ENCODE data around the gene AGBL4. TPM values are rescaled to one million over a fixed set of nuclear protein-coding genes. Genes with fewer than 3 reads are reported as not detected.

The AGBL4 gene
- total RNA-seq, 1 experiment from 2014 or later = not detected

- ATAC-seq (no peak), DNase-seq (ENCODE audit: low read depth, low spot score) (no peak)
- no peaks in the 10 kb centered on the region for H4K20me1 ChIP-seq (ENCODE audit: insufficient read depth)
- no peak overlapping the region for H3K9ac ChIP-seq (ENCODE audit: low read length)
- H3K27me3 ChIP-seq (ENCODE audit: insufficient read depth, low read length) = no peaks in the 10 kb centered on the region
- ChIA-PET POLR2A (no interaction called here), CTCF (no interaction called here), RAD21 (ENCODE audit: low non-redundant PET in 1 of 2, low total read pairs in 2 of 2, uncharacterized antibody in 2 of 2, unreplicated experiment in 2 of 2) (no interaction called here)
- no peak overlapping the region for H3K4me2 ChIP-seq (ENCODE audit: low read length)
- H3K9me2 ChIP-seq (ENCODE audit: insufficient read depth) = no peaks in the 10 kb centered on the region
- intact Hi-C loops (cut with micrococcal nuclease) = no loop called here
- H3K79me2 ChIP-seq (ENCODE audit: insufficient read depth, low read length) = no peaks in the 10 kb centered on the region
- no peak overlapping the region for H2AFZ ChIP-seq (ENCODE audit: low read depth, low read length, poor library complexity, severe bottlenecking)
- H3K4me3 ChIP-seq (replicated peaks in 1 of 2; ENCODE audit: low read depth in 1 of 2, low read length in 2 of 2) = no peak overlapping the region
- BruUV-seq (replicated peaks) = no TSS peak
- no peaks in the 10 kb centered on the region for H3K36me3 ChIP-seq (ENCODE audit: control insufficient read depth in 1 of 2, insufficient read depth in 2 of 2, low read length in 2 of 2)
- no peaks in the 10 kb centered on the region for H3K4me1 ChIP-seq (ENCODE audit: control insufficient read depth in 1 of 2, insufficient read depth in 2 of 2, low read length in 2 of 2)
- peaks cover 0 to 5% of the 10 kb centered on the region in 2 experiments; a peak in 2 of 4 replicates for H3K9me3 ChIP-seq (ENCODE audit: control insufficient read depth in 1 of 2, insufficient read depth in 1 of 2, low read depth in 1 of 2, low read length in 2 of 2)
- no peak for TF ChIP-seq CTCF (IDR thresholded peaks at IDR 0.05 in 2 of 3, conservative IDR thresholded peaks at IDR 0.05 in 1 of 3; ENCODE audit: borderline replicate concordance in 1 of 3, insufficient read depth in 1 of 3, low read depth in 2 of 3, low read length in 2 of 3)
- no peak for TF ChIP-seq POLR2A (IDR thresholded peaks at IDR 0.05; ENCODE audit: borderline replicate concordance, extremely low read depth, insufficient read depth, insufficient read length)
- no peak overlapping the region for H3K27ac ChIP-seq (ENCODE audit: low read depth, low read length)
Measured at GRCh38 chr1:49166031-49166430, 857.7 kb downstream of the AGBL4 start.

- H3K27me3 ChIP-seq (ENCODE audit: insufficient read depth, low read length) = no peaks in the 10 kb centered on the region
- intact Hi-C loops (cut with micrococcal nuclease) = no loop called here
- TF ChIP-seq ATF3 (IDR thresholded peaks at IDR 0.05) (no peak), RAD21 (IDR thresholded peaks at IDR 0.05; ENCODE audit: low read depth) (no peak), YY1 (IDR thresholded peaks at IDR 0.05; ENCODE audit: extremely low read depth, insufficient replicate concordance, low read depth, low read length) (no peak), ELF1 (IDR thresholded peaks at IDR 0.05; ENCODE audit: borderline replicate concordance, low read depth) (no peak), EZH2 (IDR thresholded peaks at IDR 0.05) (no peak), POLR2AphosphoS5 (IDR thresholded peaks at IDR 0.05; ENCODE audit: low read depth, low read length) (no peak), REST (IDR thresholded peaks at IDR 0.05; ENCODE audit: low read depth) (no peak)
- DNase-seq (ENCODE audit: low read depth, low spot score) = no peak
- H3K4me3 ChIP-seq (replicated peaks in 1 of 2; ENCODE audit: low read depth in 1 of 2, low read length in 2 of 2) = no peak overlapping the region
- no peaks in the 10 kb centered on the region for H3K36me3 ChIP-seq (ENCODE audit: control insufficient read depth in 1 of 2, insufficient read depth in 2 of 2, low read length in 2 of 2)
- no peak for ATAC-seq
- ChIA-PET POLR2A (no interaction called here), RAD21 (ENCODE audit: low non-redundant PET in 1 of 2, low total read pairs in 2 of 2, uncharacterized antibody in 2 of 2, unreplicated experiment in 2 of 2) (no interaction called here), CTCF (no interaction called here)
- no peaks in the 10 kb centered on the region for H4K20me1 ChIP-seq (ENCODE audit: insufficient read depth)
- no peak overlapping the region for H3K4me2 ChIP-seq (ENCODE audit: low read length)
- no TSS peak for BruUV-seq (replicated peaks)
- H3K9me2 ChIP-seq (ENCODE audit: insufficient read depth) = no peaks in the 10 kb centered on the region
- H3K9me3 ChIP-seq (ENCODE audit: control insufficient read depth in 1 of 2, insufficient read depth in 1 of 2, low read depth in 1 of 2, low read length in 2 of 2) = peaks cover 0 to 5% of the 10 kb centered on the region in 2 experiments; a peak in 1 of 4 replicates
- H2AFZ ChIP-seq (ENCODE audit: low read depth, low read length, poor library complexity, severe bottlenecking) = no peak overlapping the region
- H3K27ac ChIP-seq (ENCODE audit: low read depth, low read length) = no peak overlapping the region
- no peak overlapping the region for H3K9ac ChIP-seq (ENCODE audit: low read length)
- no peaks in the 10 kb centered on the region for H3K4me1 ChIP-seq (ENCODE audit: control insufficient read depth in 1 of 2, insufficient read depth in 2 of 2, low read length in 2 of 2)
- no peaks in the 10 kb centered on the region for H3K79me2 ChIP-seq (ENCODE audit: insufficient read depth, low read length)
Measured at GRCh38 chr1:49163031-49163430, 860.7 kb downstream of the AGBL4 start.

Data from HCT116 (cell line).